RPMI7951 (cell line): ENCODE results near the gene COL4A2. TPM values are rescaled to one million over a fixed set of nuclear protein-coding genes. Genes with fewer than 3 reads are reported as not detected.

Experiments
- DNase-seq: peaks from one replicate; pipeline ENCODE4 v3.0.0-alpha.2; 2012; ENCODE audit warnings: low read depth
- total RNA-seq: library from RNA; depleted of rRNA; stranded (reverse); fragments of >200 nt; shearing (Covaris generic); gene quantifications from 2 replicates; pipeline ENCODE4 v1.2.3, GENCODE V29; 2014

The COL4A2 gene
- total RNA-seq, 1 experiment from 2014 or later, result 181 TPM

DNA sequence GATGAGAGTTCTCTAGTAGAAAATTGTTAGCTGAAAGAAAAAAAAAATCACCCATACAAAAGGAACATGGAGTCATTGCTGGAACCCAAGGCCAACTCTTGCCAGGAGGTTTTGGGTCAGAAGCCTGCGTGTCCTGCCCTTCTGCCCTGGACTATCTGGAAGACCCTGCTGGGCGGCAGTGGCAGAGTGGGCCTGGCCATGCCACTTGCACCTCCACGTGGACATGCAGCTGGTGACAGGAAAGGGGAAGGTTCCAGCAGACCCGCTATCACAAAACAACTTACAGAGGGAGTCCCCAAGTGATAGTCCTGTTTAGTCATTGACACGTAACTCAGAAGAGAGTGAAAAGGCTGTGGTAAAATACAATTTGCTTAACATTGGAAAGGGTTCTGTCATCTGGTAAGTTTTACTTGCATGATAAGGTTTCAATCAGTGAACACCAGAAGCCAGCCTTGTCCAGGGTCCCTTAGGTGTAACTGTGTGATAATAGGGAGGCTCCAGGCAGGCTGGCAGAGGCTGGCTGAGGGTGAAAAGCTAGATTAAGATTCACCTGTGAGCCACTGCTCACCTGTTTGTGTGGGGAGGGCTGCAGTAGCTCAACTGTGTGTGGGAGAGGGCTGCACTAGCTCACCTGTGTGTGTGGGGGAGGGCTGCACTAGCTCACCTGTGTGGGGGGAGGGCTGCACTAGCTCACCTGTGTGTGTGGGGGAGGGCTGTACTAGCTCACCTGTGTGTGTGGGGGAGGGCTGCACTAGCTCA is 47.8 kb downstream of the COL4A2 start:
- DNase-seq, result peak; percentile 16

DNA sequence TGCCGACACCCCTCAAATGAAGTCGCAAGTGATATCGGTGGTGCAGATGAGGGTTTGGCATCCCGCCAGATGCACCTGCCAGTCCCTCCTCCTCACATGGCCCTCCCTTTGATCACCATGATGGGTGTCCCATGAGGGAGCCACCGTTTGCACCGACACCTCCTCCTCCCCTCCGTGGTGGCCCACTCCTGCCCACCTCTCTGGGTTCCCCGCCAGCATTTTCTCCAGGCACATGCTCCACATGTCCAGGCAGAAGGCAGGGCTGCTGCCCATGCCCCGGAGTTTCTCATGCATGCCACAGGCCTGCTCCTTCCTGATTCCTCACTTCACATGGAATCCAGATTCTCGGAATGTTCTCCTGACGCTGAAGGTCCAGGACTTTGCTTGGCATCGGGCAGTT is 49.3 kb downstream of the COL4A2 start:
- DNase-seq, result no peak

DNA sequence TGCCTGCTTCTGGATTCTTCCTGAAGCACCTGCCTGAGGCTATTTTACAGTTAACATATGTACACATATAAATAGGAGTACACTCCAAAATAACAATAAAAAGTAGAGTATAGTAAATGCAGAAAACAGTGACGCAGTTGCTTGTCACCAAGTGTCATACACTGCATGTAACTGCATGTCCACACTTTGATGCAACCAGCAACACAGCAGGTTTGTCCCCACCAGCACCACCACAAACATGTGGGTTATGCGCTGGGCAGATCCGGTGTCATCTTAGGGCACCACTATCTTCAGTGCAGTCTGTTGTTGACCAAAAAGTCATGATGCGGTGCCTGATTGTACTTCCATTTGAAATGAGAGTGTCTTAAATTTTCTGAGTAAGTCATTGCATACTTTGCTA is 51.3 kb downstream of the COL4A2 start:
- DNase-seq, result no peak

DNA sequence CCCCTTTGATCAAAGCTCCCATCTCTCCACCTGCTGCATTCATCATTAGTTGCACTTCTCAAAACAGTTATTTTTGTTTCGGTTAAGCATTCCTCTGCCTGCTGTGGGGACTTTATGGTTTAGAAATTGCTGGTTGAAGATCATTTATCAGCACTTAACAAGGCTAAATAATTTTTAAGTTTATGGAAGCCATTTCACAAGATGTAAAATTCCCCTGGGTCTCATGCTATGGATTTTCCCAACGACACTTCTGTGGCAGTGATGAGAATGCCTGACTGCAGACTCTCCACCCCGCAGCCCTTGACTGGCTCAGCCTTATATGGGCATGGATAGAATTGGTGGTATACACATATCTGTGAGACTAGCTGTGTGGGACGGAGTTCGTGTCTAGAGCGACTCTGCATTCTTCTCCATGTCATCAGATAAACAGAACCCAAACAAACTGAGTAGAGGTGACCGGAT is 52.8 kb downstream of the COL4A2 start:
- DNase-seq, result no peak

DNA sequence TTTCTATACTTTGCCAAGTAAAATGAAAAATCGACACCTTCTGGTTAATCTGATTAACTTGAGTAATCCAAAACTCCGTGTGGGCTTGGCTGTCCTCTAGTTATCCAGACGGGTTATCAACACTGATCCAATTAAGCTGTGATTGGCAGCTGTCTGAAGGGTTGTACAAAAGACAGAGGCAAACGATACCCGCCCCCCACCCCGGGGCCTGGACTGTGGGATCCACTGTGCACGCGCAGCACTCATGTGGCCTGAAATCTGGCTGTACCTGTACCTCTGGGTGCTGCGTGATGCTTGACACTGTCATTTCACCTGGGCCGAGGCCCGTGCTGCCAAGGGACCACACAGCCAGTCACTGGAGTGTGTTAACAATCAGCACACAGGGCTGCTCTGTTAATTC is 53.5 kb downstream of the COL4A2 start:
- DNase-seq, result no peak

DNA sequence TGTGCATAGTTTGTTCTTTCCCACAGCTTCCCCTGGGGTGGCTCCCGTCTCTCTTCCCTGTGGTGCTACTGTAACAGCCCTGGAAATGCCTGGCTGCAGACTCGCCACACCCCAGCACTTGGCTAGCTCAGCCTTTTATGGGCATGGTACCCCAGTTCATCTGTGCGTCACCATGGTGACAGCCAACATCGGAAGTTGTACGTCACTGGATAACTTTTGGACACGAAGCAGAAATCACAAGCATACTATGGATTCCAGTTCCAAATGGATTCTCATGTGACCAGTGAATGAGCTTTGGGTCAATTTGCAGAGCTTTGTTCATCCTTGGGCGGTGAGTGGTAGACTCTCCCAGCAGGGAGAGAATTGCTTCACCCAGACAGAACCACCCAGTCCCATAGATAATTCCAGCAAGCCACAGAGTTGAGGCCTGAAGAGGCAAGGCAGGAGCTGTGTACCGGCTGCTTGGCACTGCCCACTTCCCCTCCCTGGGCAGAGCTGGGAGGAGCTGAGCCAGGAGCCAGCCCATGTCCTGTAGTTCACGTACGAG is 54.4 kb downstream of the COL4A2 start:
- no peak for DNase-seq

DNA sequence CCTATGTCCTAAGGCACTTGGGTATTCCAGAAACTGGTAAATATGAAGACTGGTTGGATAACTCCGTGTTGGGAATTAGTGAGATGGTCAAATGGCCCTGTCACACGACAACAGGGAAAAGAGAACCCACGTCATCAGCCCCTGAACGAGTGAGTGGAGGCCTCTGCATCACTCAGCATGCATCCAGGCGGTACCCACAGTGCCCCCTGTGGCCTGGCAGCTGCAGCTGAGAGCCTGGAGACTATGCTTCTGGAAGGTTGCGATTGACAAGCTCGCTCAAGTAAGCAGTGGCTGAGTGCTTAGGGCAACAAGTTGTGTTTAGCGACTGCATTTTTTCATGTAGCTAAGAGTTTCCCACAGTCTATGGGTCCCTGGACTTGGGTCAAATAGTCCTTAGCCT is 55.9 kb downstream of the COL4A2 start:
- no peak for DNase-seq

DNA sequence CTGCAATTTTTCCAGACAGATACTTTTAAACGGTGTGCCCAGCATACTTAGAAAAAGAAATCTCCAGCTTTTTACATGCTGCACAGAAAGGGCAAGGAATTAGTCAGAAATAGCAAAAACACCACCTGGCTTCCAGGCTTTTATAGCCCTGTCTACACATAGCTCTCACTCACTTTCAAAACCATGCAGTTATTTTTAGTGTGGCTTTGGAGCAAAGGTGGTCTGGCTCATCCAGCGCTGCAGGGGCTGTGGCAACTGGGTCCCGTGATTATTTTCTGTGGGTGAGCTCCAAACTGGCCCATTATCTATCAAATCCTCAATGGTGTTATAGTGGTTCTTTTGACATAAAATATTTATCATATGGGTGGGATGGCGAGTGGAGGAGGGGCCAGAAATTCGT is 57.0 kb downstream of the COL4A2 start:
- DNase-seq, result no peak

DNA sequence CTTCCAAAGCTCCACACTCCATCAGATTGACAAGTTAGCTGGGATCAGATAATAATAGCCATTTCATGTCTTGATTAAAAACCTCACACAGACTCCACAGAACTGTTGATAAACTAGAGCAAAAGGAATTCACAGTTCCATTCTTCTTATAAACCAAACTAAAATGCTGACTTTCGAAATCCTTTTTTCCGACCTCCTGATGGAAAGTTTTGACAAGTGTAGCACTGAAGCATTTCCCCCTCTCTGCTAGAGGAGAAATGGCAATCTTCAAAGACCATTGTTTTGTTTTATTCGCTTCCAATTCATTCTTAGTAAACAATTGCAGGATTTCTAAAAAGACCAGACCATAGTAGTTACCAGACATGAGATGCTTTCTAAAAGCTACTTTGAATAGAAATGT is 58.8 kb downstream of the COL4A2 start:
- DNase-seq, result no peak

DNA sequence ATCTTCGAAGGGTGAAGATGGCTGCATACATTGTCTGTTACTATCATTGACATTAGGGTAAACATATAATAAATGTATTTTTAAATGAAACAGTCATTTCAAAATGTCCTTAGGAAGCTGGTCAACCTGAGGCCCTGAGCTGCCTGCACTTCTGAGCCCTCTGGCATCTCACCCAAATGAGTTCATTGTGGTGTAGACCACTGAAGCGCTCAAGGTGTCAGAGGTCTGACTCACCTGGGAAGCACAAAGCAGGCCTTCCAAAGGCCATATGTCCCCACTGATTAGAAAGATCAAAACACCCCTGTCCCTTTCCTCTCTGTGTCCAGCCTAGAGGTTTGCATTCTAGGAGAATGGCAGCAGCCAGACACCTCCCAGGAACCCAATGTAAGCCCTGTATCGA is 59.6 kb downstream of the COL4A2 start:
- no peak for DNase-seq

DNA sequence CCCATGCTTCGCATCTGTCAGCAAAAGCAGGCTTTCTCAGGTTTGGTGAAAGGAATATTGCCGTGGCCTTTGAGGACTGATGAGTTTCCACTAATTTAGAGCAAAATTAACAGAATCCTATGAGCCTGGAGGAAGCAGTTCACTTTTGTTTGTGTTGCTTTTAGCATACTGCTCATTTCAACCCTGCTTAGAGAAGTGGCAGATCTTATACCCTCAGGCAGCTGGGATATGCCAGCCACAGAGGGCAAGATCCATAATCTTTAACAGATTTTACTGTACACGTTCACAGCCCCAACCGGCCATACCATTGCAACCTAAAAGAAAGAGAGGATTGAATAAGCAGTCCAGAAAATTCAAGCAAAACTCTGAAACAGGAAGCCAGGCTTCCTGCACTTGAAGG is 60.5 kb downstream of the COL4A2 start:
- DNase-seq, result peak; percentile 43

DNA sequence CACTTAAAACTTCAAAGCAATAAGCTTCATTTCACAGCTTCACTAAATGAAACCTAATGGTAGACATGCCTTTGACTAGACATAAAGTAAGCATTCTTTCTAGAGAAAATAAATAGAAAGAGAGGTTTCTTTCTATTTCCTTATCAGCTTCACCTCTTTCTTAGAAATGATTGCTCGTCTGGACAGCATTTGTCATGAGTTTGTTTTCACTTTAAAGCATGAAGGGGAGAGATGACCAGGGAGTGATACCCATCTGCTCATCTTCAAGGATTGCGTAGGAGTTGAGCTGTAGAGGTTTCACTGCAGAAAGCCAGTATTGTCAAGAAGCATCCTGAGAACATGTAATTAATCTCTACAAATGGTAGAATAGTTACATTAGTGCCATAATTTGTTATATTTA is 61.3 kb downstream of the COL4A2 start:
- no peak for DNase-seq

DNA sequence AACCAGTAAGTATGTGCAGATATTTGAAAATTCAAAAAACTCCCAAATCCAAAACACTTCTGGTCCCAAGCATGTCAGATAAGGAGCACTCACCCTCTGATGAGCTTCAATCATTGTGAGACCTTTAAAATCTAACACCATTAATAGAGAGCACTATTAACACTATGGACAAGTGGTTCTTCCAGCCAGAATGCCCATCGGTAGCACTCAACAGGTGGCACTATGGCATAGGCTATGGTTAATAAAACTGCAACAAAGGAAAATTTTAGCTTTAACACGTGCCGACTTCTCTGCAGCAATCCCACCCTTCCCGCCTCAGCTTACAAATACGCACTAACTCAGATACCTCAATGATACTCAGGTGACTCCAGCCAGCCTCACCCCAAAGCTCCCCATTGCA is 62.3 kb downstream of the COL4A2 start:
- no peak for DNase-seq

DNA sequence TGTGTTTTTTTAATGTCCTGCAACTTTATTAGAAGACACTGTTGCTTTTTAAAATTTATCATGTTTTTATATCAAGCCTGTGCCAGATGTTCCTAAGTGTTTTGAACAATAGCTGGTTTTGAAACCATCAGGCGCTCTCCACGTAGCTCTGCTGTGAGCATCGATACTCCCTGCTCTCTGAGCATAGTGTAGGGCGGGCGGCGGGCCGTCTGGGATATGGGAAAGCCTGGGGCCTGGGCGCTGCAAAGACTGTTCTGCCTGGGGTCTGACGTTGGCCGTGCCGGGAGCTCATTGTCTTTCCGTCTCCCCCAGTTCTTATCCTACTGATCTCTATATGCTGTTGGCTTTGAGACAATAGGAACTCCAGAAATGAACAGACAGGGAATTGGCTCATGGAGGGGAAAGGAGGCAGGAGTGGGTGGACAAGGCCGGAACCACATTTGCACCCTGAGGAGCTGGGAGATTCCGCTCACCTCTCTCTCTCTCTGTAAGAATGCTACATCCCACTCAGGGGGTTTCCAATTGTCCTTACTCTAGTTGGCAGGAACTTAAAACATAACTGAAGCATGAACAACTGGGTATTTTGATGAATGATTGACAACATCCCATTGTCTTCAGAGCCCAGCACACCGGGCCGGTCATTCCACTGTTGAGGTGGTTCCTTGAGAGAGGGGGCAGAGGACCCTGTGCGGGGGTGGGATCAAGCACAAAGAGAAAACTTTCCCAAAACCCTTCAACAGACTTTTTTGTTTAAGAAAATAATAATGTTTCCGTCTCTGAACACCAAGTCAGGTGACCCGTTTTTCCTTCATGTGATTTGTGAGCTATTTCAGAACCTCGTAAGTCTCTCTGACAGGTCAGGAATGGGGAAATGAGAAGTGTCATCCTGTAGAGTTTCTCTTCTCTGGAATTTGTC is 64.7 kb downstream of the COL4A2 start:
- no peak for DNase-seq

DNA sequence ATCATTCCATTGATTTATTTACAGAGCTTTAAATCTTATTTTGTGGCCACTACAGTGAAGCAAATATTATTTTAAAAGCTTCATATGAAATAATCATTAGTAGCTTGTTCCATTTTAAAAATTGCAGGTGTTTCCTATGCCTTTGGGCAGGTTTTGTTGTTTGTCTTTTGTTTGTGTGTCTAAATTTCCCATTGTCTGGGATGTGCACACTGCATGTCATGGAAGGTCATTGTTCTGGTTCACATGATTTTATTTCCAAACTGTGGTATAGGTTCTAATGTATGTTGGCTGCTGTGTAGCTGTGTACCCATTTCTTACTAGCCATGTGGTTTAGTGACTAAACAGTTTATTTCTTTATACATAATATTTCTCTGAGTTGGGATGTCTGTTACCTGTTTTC is 65.6 kb downstream of the COL4A2 start:
- DNase-seq, result no peak

DNA sequence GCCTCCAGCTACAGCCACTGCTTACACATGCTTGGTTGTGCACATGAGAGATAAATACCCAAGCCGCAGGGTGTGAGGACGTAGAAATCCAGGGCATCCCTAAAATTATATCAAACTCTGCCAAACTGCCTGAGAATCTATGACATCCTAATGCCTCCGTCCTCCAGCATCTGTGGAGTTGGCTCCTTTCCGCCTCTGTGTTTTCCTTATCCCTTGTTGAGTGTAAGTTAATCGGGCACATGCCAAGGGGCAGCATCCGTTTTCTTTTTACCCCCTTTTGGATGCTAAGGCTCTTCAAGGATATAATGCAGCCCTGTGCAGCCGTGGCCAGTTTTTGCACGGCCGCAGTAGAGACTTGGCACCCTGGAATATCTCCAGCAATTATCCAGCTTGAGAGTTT is 66.5 kb downstream of the COL4A2 start:
- DNase-seq, result no peak

DNA sequence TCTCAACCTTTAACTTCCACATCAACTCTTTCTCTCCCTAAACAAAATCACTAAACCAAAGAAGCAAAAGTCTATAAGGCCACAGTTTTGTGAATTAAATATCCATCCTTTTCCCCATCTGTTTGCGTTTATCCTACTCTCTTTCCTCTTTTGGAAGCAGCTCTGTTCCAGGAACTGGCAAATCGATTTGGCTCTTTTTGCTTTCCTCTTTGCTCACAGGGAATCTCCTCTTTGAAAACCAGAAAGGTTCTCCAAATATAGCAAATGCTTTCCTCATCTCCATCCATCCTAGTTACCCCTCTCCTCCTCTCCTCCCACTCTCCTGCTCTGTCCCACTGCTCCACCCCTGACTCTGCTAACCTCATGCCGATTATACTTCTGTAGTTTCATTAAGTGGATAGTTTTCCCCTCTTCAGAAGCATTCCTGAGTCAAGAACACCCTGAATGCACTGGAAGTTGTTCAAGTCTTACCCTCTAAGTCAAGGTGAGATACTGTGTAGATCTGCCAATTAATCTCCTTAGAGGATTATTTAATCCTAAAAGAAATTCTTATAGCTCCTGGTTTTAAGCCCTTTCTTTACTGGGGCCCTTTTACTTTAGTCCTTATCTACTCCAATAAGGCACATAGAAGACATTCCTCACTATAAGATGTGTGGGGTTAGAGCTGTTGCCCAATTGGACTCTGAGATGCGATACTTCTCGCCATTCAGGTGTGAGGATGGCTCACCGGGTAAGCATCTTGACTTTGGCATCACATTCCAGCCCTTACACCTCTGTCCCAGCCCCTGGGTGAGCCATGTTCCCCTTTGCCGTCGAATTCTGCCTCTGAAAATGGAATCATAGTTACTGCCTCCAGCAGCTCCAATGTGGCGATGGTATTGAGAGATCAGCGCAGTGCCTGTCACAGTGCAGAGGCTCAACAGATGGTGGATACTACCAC is 67.6 kb downstream of the COL4A2 start:
- DNase-seq, result no peak

DNA sequence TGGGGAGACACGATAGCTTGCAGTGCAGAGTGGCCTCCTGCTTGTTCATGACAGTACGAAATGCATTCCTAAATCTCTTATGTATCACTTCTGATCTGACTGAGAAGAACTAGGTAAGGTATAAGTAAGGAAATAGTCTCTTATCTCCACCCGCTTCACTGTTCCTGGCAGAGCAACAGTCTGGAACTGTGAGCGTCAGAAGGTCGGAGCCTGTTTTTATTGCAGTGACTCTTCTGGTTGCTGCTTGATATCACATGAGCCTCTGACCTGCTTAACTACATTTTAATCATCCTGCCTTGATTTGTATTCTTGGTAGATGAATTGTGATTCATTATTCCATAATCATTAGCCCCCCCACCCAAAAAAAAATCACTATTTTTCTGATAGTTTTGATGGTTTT is 69.0 kb downstream of the COL4A2 start:
- no peak for DNase-seq

DNA sequence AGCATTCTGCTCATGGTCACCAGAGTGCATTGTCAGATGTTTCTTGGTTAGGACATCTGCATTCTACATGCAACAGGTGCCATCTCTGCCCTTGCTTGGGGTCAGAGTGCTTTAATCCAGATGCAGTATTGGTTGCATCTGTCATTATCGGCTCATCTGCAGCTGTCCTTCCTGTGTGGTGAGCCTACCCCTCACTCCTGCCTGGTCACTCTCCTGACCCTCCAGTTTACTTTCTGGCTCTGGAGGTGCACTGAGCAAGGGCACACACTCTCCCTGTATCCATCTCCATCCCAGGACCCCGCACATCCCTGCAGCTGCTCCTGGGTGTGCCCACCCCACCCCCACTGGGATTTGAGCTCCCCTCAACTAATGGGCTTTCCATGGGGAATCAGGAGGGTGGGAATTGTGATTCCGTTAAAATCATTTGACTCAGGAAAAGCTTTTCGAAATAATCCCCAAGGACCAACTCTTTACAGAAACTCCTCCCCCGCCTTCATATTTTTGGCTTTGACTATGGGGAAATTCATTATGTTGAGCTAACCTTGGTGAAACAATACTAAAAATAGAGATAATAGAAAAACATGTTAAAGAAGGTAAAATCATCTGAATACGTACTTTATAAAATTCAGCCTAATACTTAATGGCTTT is 70.2 kb downstream of the COL4A2 start:
- DNase-seq, result no peak

DNA sequence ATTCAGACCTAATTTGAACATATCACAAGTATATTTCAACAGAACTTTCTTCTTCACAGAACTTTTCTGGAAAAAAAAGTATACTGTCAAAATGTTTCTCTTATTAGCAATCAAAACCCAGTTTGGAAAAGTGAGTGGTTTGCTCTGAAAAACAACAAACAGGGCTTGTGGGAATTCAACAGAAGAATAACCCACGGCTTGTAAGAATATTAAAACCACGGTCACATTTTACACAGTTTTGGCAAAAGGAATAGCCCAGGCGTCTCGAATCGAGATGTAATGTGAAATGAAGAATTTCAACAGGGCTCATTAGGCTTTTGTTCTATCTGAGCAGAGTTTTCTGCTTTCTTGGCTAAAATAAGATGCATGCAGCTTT is 70.7 kb downstream of the COL4A2 start:
- DNase-seq, result no peak

DNA sequence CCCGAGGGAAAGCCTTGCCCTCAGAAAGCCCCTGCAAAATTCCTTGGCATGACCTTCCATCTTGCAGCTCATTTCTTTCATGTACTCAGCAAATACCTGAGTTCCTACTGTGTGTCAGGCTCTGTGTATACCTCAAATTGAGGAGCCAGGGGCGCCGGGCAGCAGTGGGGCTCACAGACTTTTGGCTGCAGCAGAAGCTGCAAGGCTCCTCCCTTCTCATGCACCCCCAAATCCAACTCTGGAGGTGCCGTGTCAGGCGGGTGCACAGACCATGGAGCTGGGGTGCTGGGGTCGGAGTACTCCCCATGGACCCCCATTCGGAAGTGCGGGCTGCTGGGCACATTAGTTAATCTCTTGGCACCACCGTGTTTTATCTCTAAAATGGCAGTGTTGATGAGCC is 72.3 kb downstream of the COL4A2 start:
- no peak for DNase-seq
